ENCODE results near the gene WRNIP1.

WRNIP1 gene

GRCh38 chr6:2740581-2740980, 24.6 kb upstream of the WRNIP1 start:
- no peak for DNase-seq (ENCODE audit: low read depth in 2 of 2)

DNA sequence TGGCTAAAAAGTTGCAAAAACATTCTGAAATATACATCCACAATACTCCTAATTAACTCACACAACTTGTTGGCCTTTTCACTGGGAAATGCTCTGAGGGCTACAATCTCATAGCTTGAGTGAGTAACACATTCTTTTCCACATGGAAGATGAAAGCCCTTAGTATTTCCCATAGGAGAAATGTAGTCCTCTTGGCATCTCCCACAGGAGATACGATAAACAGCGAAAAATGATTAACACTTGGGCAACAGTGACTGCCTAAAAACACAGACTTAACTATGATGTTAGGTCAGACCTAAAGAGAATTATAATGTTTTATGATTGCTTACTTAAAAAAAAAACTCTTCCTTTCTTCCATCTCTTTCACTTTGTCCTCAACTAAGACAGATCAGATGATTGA, 23.4 kb upstream of the WRNIP1 start:
- DNase-seq (ENCODE audit: low read depth in 2 of 2) = no peak

GRCh38 chr6:2743280-2744208, 21.6 kb upstream of the WRNIP1 start:
- no peak for DNase-seq (ENCODE audit: low read depth in 2 of 2)

DNA sequence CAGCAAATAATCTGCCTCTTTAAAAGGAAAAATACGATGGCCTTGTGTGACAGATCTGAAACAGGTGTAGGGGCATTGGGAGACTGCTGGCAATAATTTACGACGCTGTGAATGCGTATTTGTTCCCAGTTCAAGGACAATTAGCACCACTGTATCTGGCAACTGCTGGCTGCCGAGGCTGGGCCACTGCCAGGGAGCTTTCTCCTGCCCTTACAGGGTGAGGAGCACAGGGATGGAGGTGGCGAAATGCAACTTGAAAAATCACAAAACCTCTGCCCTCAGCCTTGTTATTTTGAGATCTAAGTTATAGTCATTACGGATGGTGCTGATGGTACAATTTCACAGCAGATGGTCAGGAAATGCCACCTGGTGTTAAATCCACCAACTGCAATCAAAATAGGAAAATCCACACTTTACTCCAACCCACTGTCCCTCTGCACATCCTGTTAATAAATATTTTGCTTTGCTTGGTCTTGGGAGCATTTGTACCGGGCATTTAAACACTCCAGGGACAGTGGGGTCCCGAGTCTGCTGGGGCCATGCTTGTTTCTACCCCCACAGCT, 20.9 kb upstream of the WRNIP1 start:
- no peak for DNase-seq (ENCODE audit: low read depth in 2 of 2)

DNA sequence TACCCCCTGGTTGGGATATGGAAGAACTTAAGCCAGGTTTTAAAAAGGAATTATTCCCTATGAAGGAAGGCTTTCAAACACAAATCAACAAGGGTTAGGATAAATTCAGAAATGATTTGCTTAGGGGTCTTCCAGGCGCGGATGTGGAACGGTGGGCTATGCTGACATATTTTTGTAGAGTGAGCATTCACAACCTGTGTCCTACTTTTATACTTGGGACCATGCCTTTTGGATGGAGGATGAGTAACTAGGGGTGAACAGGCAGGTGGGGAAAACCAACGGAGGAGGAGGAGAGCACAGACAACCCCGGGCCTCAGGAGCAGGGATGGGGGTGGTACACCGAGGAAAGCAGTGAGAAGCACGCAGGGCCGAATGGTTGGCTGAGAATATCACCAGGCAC, 20.4 kb upstream of the WRNIP1 start:
- no peak for DNase-seq (ENCODE audit: low read depth in 2 of 2)

DNA sequence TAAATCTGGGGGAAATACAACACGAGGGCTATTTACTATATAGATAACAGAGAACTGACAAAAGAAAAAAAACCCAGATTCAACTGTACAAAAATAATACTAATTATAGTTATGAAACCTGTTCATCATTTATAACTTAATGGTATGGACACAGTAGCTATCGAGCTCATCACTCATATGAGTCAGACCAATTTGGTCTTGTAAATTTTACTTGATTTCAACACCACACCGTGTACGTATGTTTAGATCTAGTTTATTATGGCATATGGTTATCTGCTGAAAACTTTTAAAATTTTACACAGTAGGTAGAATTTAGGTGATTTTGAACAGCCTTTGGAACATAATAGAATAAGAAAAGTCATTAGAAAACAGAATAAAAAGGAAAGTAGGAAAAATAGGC, 19.9 kb upstream of the WRNIP1 start:
- DNase-seq (ENCODE audit: low read depth in 2 of 2) = no peak

- no peak for DNase-seq (ENCODE audit: low read depth in 2 of 2)
Measured at GRCh38 chr6:2746557-2747061, 18.6 kb upstream of the WRNIP1 start.

DNA sequence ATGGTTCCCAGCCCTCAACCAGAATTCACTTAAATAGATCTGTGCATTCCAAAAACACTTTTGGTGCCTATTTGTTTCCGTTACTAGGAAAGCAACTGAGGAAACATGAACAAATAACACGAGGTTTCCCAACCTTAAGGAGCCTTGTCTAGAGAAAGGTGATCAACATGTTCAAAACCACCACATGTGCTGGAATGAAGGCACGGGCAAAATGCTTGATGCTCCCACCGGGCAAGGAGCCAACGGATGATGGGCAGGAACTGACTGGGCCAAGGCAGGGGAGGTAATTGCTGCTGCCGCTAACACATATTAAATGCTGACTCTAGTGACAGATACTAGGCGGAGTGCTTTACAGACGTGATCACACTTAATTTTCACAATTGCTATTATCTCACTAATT, 17.0 kb upstream of the WRNIP1 start:
- no peak for DNase-seq (ENCODE audit: low read depth in 2 of 2)

GRCh38 chr6:2749969-2750600, 15.1 kb upstream of the WRNIP1 start:
- DNase-seq (ENCODE audit: low read depth in 2 of 2) = peak in 1 of 2 donors; percentile 62

- DNase-seq (ENCODE audit: low read depth in 2 of 2) = no peak
Measured at GRCh38 chr6:2750832-2751231, 14.4 kb upstream of the WRNIP1 start, which contains the start of gene MYLK4. MYLK4 (minus strand) TSS chr6:2750922; CDS start chr6:2749294, 1,628 bp downstream.

DNA sequence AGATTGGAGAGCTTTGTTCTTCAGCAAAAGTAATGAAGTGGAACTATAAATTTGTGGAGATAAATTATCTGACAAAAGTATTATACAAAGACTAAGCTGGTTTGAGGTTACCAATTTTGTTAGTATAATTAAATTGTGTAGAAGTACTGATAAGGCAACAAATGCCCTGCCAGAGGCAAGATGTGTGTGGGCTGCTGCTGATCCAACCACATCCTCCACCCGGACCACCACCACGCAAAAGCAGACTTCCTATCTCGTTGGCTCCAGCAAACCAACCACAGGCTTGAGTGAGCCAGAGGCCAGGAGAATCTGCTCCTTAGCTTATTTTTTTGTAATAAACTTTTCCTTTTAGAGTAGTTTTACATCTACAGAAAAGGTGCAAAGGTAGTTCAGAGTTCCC, 13.3 kb upstream of the WRNIP1 start:
- no peak for DNase-seq (ENCODE audit: low read depth in 2 of 2)

DNA sequence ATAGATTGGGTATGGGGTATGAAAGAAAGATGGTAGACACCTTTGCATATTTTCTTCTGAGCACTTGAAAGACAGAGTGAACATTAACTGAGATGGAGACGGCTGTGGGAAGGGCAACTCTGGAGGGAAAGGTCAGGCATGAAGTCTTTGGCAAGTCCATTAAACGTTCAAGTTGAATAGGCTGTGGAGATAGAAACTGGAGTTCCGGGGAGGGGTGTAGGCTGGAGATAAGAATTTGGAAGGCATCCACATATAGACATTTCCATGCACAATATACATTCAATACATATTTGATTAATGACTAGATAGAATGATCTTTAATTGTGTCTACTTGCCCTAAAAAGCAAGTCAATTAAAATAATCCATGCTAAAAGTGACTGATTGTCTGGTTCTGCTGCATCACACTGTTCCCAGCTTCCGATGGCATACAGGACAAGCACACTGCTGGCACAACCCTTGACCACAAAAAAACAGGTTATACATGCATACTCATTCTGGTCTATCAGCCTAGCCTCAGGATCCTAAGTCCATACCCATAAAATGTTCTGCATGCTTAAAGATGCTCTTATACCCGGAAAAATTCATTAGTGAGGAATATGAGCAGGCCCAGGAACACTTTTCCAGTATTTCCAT, 12.6 kb upstream of the WRNIP1 start:
- no peak for DNase-seq (ENCODE audit: low read depth in 2 of 2)

- no peak for DNase-seq (ENCODE audit: low read depth in 2 of 2)
Measured at GRCh38 chr6:2753110-2753489, 12.1 kb upstream of the WRNIP1 start.

- DNase-seq (ENCODE audit: low read depth in 2 of 2) = no peak
Measured at GRCh38 chr6:2753743-2754142, 11.4 kb upstream of the WRNIP1 start.

- DNase-seq (ENCODE audit: low read depth in 2 of 2) = no peak
Measured at GRCh38 chr6:2754393-2754792, 10.8 kb upstream of the WRNIP1 start.

GRCh38 chr6:2754911-2755310, 10.3 kb upstream of the WRNIP1 start:
- no peak for DNase-seq (ENCODE audit: low read depth in 2 of 2)

GRCh38 chr6:2755456-2755855, 9.7 kb upstream of the WRNIP1 start:
- no peak for DNase-seq (ENCODE audit: low read depth in 2 of 2)

DNA sequence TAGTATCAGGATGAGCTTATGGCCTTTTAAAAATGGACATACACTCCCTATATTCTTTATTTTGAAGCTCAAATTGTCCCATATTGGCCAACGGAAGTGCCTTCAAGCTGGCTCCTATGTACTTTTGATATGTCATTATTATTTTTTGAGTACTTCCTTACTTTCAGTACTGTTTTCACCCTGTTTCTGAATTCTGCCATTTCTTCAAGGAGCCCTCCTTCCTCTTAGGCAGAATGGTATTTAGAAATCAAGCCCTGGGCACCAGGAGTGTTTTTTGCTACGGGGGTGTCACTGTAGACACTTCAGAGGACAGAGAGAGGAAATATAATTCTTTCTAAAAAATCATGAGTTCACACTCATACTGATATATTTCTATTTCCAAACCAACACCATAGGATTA, 9.0 kb upstream of the WRNIP1 start:
- DNase-seq (ENCODE audit: low read depth in 2 of 2) = no peak

- no peak for DNase-seq (ENCODE audit: low read depth in 2 of 2)
Measured at GRCh38 chr6:2756687-2757224, 8.4 kb upstream of the WRNIP1 start.

DNA sequence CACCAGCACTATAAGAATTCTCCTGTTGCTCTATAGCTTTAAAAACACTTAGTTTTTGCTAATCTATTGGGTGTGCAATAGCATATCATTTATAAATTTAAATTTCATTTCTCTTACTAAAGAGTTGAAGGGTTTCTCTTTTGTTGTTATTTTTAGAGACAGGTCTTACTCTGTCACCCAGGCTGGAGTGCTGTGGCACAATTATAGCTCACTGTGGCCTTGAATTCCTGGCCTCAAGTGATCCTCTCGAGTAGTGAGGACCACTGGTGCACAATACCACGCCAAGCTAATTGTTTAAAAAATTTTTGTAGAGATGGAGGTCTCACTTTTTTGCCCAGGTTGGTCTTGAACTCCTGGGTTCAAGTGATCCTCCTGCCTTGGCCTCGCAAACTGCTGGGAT, 6.2 kb upstream of the WRNIP1 start:
- no peak for DNase-seq (ENCODE audit: low read depth in 2 of 2)

DNA sequence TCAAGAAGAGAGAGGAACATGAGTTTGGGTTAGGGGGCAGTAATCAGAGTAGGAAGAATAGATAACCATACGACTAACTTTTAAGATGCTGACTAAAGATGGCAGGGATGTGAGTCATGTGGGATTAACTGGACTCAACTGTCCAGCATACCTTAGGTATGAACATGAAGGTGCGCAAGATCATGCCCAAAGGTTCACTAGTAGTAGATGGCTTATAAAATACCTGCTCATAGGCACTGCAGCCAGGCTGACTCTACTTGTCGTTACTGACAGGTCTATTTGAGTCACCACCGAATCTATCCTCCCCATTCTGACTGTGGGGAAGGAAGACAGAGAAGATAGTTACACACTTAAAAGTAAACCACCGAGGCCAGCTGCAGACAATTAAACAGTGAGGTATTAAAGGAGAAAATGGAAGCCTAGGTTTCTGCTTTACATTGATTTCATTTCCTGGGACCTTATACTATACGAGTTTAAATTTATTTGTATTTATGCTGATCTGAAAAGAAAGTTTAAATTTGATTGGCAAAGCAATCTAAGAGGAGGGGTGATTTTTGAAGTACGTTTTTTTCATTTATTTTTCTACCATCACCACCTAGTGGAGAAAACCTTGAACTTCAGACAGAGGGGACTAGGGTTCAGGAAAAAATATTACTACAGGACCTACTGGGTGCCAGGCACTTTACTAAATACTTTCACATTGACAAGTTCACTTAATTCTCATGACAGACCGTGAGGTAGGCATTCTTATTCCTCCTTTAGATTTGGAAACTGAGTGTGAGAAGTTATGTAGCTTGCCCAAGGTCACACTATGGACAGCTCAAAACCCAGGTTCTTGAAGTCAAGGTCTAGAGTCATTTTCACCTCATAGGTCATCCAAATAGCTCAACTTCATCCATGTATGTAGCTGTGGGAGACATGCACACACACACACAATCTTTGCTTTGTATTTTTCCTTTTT, 4.0 kb upstream of the WRNIP1 start:
- DNase-seq (ENCODE audit: low read depth in 2 of 2) = no peak

Data from stimulated activated CD4-positive, alpha-beta T cell treated with anti-CD3 and anti-CD28 coated beads, Interleukin-15, amount 100 ng/mL, for 48 hours (primary cell).